AG04450 (cell line): ENCODE data around the gene RAB31. TPM values are rescaled to one million over a fixed set of nuclear protein-coding genes. Genes with fewer than 3 reads are reported as not detected.

Experiments
- CTCF ChIA-PET: fragments of 300-600, 350-600 bp; formaldehyde crosslinking; extraction: SDS; loops from one replicate; lab custom pipeline; 2022; ENCODE audit warnings: antibody characterized with exemption, inconsistent platforms; lab: Charles Lee
- POLR2A ChIA-PET: fragments of 350-600 bp; formaldehyde crosslinking; extraction: SDS; loops from one replicate; lab custom pipeline; 2021; ENCODE audit warnings: antibody characterized with exemption, inconsistent platforms; lab: Yijun Ruan, JAX
- DNase-seq: peaks from one replicate; pipeline ENCODE4 v3.0.0-alpha.2; 2011; ENCODE audit warnings: low read depth, low spot score
- H3K27ac ChIP-seq: one replicate; pipeline ENCODE4 v1.5.1; 2012; ENCODE audit warnings: low read depth, low read length, control low read depth
- H3K27me3 ChIP-seq: one replicate; pipeline ENCODE4 v1.6.0; 2012; ENCODE audit warnings: low read length; ENCODE audit not compliant: control insufficient read depth, insufficient read depth
- H3K4me3 ChIP-seq: 2 replicates; pipeline ENCODE4 v1.5.1; 2011; ENCODE audit warnings: mild to moderate bottlenecking, low read depth, low read length, control low read depth
- H3K9me3 ChIP-seq: 2 replicates; pipeline ENCODE4 v1.5.1; 2012; ENCODE audit warnings: low read length; ENCODE audit not compliant: control insufficient read depth, insufficient read depth
- CTCF ChIP-seq: IDR thresholded peaks from 2 replicates; pipeline ENCODE4 v1.5.1; 2011; ENCODE audit warnings: low read depth, low read length, control low read depth, inconsistent platforms
- polyA plus RNA-seq: library from polyadenylated mRNA; depleted of rRNA; stranded (reverse); fragments of >200 nt; gene quantifications from 2 replicates; pipeline ENCODE4 v1.2.3, GENCODE V29; 2011

The RAB31 gene
- polyA plus RNA-seq, 1 experiment = 43.7 TPM

GRCh38 chr18:9787712-9788111, 79.6 kb downstream of the RAB31 start:
- no peaks in the 10 kb centered on the region for H3K27me3 ChIP-seq
- H3K9me3 ChIP-seq = 0 out of 2 replicates have a peak, but pooled peaks cover 3% of the 10 kb centered on the region
- no peak for TF ChIP-seq CTCF
- POLR2A ChIA-PET = no interaction called here
- H3K27ac ChIP-seq = no peak overlapping the region
- DNase-seq = no peak
- CTCF ChIA-PET = no interaction called here
- no peak overlapping the region for H3K4me3 ChIP-seq

DNA sequence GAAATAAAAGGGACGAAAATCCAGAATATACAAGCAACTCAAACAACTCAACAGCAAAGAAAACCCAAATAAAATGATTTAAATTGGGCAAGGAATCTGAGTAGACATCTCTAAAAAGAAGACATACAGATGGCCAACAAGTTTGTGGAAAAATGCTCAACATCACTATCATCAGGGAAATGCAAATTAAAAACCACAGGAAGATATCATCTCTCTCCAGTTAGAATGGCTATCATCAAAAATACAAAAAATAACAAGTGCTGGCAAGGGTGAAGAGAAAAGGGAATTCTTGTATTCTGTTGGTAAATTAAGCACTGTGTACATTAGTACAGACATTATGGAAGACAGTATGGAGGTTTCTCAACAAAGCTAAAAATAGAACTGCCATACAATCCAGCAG, 80.0 kb downstream of the RAB31 start:
- no peak overlapping the region for H3K4me3 ChIP-seq
- POLR2A ChIA-PET = no interaction called here
- no peak for TF ChIP-seq CTCF
- CTCF ChIA-PET = no interaction called here
- 0 out of 2 replicates have a peak, but pooled peaks cover 3% of the 10 kb centered on the region for H3K9me3 ChIP-seq
- DNase-seq = no peak
- H3K27ac ChIP-seq = no peak overlapping the region
- no peaks in the 10 kb centered on the region for H3K27me3 ChIP-seq

- CTCF ChIA-PET = interaction anchor here (0.6 kb wide), 1 partner anchor 18 kb away, joined by 7 read pairs; no protein-coding TSS in a partner anchor
- H3K9me3 ChIP-seq = 0 out of 2 replicates have a peak, but pooled peaks cover 3% of the 10 kb centered on the region
- H3K27me3 ChIP-seq = no peaks in the 10 kb centered on the region
- no peak overlapping the region for H3K4me3 ChIP-seq
- no peak for TF ChIP-seq CTCF
- no peak overlapping the region for H3K27ac ChIP-seq
- POLR2A ChIA-PET = interaction anchor here (0.6 kb wide), 1 partner anchor 125 kb away, joined by 3 read pairs; no protein-coding TSS in a partner anchor
- DNase-seq = no peak
Measured at GRCh38 chr18:9788860-9789259, 80.8 kb downstream of the RAB31 start.

DNA sequence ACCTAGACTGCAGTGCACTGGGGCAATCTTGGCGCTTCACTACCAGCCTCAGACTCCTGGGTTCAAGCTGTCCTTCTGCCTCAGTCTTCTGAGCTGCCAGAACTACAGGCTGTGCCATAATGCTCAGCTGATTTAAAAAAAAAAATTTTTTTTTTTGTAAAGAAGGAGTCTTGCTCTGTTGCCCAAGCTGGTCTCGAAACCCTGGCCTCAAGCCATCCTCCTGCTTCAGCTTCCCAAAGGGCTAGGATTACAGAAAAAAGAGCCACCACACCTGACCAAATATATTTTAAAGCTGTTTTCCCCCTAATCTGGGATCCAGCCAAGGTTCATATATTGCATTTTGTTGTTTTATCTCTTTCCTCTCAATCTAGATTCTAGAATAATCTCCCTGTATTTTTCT, 82.2 kb downstream of the RAB31 start:
- Histone ChIP-seq H3K27me3 (no peaks in the 10 kb centered on the region), H3K27ac (no peak overlapping the region), H3K4me3 (no peak overlapping the region), H3K9me3 (0 out of 2 replicates have a peak, but pooled peaks cover 3% of the 10 kb centered on the region)
- no peak for DNase-seq
- POLR2A ChIA-PET = interaction anchor here (0.6 kb wide), 1 partner anchor 182 kb away, joined by 3 read pairs; no protein-coding TSS in a partner anchor
- CTCF ChIA-PET = interaction anchor here (1.1 kb wide), 1 partner anchor 19 kb away, joined by 3 read pairs; no protein-coding TSS in a partner anchor
- TF ChIP-seq CTCF = no peak

- Histone ChIP-seq H3K9me3 (0 out of 2 replicates have a peak, but pooled peaks cover 3% of the 10 kb centered on the region), H3K27ac (no peak overlapping the region), H3K4me3 (no peak overlapping the region), H3K27me3 (no peaks in the 10 kb centered on the region)
- POLR2A ChIA-PET = no interaction called here
- CTCF ChIA-PET = no interaction called here
- no peak for TF ChIP-seq CTCF
- no peak for DNase-seq
Measured at GRCh38 chr18:9791991-9792390, 83.9 kb downstream of the RAB31 start.
